Thyroid gland (tissue), 4 donors: Measurements from ENCODE around the gene NCKAP5L. TPM values are rescaled to one million over a fixed set of nuclear protein-coding genes. Genes with fewer than 3 reads are reported as not detected.

ENCODE experiments used
- DNase-seq, 2 donors: peaks; one replicate each; pipeline ENCODE4 v3.0.0-alpha.2; 2019
- H3K27ac ChIP-seq, 3 donors: fragments of 200-600 bp; sonication (generic); 1 replicate in 2 of 3; 2 replicates in 1 of 3; pipeline ENCODE4 v1.5.1; 2016 to 2019; ENCODE audit warnings: mild to moderate bottlenecking in 1 of 3, moderate library complexity in 1 of 3
- H3K27me3 ChIP-seq: fragments of 200-600 bp; sonication (generic); one replicate; pipeline ENCODE4 v1.5.1; 2019
- H3K36me3 ChIP-seq, 2 donors: fragments of 200-600 bp; sonication (generic); one replicate each; pipeline ENCODE4 v1.5.1; 2016 to 2019
- H3K4me1 ChIP-seq, 2 donors: fragments of 200-600 bp; sonication (generic); one replicate each; pipeline ENCODE4 v1.5.1; 2017 to 2019
- H3K4me3 ChIP-seq, 3 donors: fragments of 200-600 bp; sonication (generic); replicated peaks in 1 of 3; 1 replicate in 2 of 3; 2 replicates in 1 of 3; pipeline ENCODE4 v1.5.1; 2016; ENCODE audit warnings: mild to moderate bottlenecking in 1 of 3
- H3K9me3 ChIP-seq: fragments of 200-600 bp; sonication (generic); one replicate; pipeline ENCODE4 v1.5.1; 2017
- POLR2A ChIP-seq, 2 donors: fragments of 450-650 bp; IDR thresholded peaks; one replicate each; pipeline ENCODE4 v1.6.1; 2017; ENCODE audit warnings: antibody characterized with exemption in 2 of 2, mild to moderate bottlenecking in 2 of 2, moderate library complexity in 1 of 2
- WGBS, 2 donors: methylation state at CpG; one replicate each; pipeline ENCODE4 v1.1.5; 2017; 5-methylcytosine and 5-hydroxymethylcytosine counted together
- intact Hi-C: fragments of 100-400 bp; cut with DNase I; formaldehyde crosslinking; loops from one replicate; pipeline ENCODE4 v1.15.1; 2023
- total RNA-seq, 4 donors: library from RNA; depleted of rRNA; stranded (reverse); fragments of >200 nt; gene quantifications; one replicate each; pipeline ENCODE4 v1.2.3, GENCODE V29; 2016
- TF ChIP-seq, protein P1 (sequence below), 6 experiments: fragments of 200-600 bp in 3 of 6; fragments of 450-650 bp in 3 of 6; sonication (generic) in 3 of 6; IDR thresholded peaks; one replicate each; pipeline ENCODE4 v1.5.1; 2016 to 2019; ENCODE audit warnings: antibody characterized with exemption in 6 of 6, mild to moderate bottlenecking in 2 of 6, inconsistent platforms in 1 of 6, moderate library complexity in 1 of 6

Gene NCKAP5L
- total RNA-seq, 4 donors from 2014 or later: 14.1 to 33.7 (median 16.3) TPM

GRCh38 chr12:49823350-49823749, 4.9 kb downstream of the NCKAP5L start:
- no peak for DNase-seq

GRCh38 chr12:49821373-49822287, 6.6 kb downstream of the NCKAP5L start:
- H3K27ac ChIP-seq: no peak overlapping the region

More at GRCh38 chr12:49823350-49823749, 4.9 kb downstream of the NCKAP5L start:
- Histone ChIP-seq H3K27ac (no peak overlapping the region), H3K27me3 (no peaks in the 10 kb centered on the region), H3K4me3 (no peak overlapping the region), H3K36me3 (no peaks in the 10 kb centered on the region), H3K4me1 (peaks cover 13 to 35% of the 10 kb centered on the region in 2 donors), H3K9me3 (no peaks in the 10 kb centered on the region)
- 80 to 89% methylated on average over 1 of the region's 1 CpG for WGBS, 2 donors
- TF ChIP-seq POLR2A (IDR thresholded peaks at IDR 0.05): no peak
- TF ChIP-seq, protein P1, sequence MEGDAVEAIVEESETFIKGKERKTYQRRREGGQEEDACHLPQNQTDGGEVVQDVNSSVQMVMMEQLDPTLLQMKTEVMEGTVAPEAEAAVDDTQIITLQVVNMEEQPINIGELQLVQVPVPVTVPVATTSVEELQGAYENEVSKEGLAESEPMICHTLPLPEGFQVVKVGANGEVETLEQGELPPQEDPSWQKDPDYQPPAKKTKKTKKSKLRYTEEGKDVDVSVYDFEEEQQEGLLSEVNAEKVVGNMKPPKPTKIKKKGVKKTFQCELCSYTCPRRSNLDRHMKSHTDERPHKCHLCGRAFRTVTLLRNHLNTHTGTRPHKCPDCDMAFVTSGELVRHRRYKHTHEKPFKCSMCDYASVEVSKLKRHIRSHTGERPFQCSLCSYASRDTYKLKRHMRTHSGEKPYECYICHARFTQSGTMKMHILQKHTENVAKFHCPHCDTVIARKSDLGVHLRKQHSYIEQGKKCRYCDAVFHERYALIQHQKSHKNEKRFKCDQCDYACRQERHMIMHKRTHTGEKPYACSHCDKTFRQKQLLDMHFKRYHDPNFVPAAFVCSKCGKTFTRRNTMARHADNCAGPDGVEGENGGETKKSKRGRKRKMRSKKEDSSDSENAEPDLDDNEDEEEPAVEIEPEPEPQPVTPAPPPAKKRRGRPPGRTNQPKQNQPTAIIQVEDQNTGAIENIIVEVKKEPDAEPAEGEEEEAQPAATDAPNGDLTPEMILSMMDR (IDR thresholded peaks at IDR 0.05): no peak
- intact Hi-C loops: loop anchor here (10.0 kb wide), 1 partner anchor 179 kb away; no protein-coding TSS in a partner anchor

DNA sequence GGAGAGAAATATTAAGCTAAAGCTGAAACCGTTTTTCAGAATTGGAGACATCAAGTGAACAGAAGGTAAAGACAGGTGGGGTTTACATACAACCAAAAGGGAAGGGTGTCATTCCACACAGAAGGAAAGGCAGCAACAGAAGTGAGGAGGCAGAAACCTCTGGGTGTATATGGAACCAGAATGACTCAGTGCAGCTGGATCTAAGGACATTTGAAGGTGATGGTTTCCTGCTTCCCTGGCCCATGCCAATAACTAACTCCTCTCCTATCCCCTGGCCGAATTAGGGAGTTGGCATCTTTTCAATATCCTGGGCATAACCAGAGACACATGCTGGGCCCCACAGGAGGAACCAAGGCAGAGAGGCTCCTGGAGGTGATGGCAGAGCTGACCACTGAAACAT, 8.4 kb downstream of the NCKAP5L start:
- WGBS, 2 donors: 56 to 81% methylated on average over 2 of the region's 2 CpGs
- H3K4me1 ChIP-seq: peaks cover 0 to 11% of the 10 kb centered on the region in 2 donors
- intact Hi-C loops: loop anchor here (10.0 kb wide), 1 partner anchor 175 kb away; no protein-coding TSS in a partner anchor

More at GRCh38 chr12:49821373-49822287, 6.6 kb downstream of the NCKAP5L start:
- TF ChIP-seq, protein P1 (IDR thresholded peaks at IDR 0.05): no peak
- no peak for TF ChIP-seq POLR2A (IDR thresholded peaks at IDR 0.05)
- Histone ChIP-seq H3K27me3 (no peaks in the 10 kb centered on the region), H3K4me3 (no peak overlapping the region), H3K4me1 (peaks cover 6 to 28% of the 10 kb centered on the region in 2 donors), H3K36me3 (no peaks in the 10 kb centered on the region), H3K9me3 (no peaks in the 10 kb centered on the region)
- DNase-seq: no peak
- intact Hi-C loops: loop anchor here (10.0 kb wide), 1 partner anchor 177 kb away; no protein-coding TSS in a partner anchor
- WGBS, 2 donors: 86 to 88% methylated on average over 10 of the region's 10 CpGs

DNA sequence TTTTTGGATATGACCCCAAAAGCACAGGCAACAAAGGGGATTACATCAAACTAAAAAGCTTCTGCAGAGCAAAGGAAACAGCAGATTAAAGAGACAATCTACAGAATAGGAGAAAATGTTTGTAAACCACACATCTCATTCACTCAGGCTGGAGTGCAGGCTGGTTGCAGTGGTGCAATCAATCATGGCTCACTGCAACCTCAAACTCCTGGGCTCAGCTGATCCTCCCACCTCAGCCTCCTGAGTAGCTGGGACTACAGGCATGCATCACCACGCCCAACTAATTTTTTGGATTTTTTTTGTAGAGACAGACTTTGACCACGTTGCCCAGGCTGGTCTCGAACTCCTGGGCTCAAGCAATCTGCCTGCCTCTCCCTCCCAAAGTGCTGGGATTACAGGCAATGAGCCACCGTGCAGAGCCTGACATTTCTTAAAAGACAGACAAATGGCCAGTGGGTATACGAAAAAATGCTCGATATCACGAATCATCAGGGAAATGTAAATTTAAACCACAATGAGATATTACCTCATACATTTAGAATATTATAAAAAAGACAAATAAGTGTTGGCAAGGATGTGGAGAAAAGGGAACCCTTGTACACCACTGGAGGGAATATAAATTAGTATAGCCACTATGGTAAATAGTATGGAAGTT, 9.8 kb downstream of the NCKAP5L start:
- H3K36me3 ChIP-seq: no peaks in the 10 kb centered on the region
- WGBS, 2 donors: 84 to 91% methylated on average over 7 of the region's 7 CpGs
- no peak overlapping the region for H3K27ac ChIP-seq
- H3K4me3 ChIP-seq: no peak overlapping the region
- no peaks in the 10 kb centered on the region for H3K27me3 ChIP-seq
- H3K4me1 ChIP-seq: peaks cover 0 to 3% of the 10 kb centered on the region in 2 donors
- no peak for DNase-seq
- TF ChIP-seq, protein P1 (IDR thresholded peaks at IDR 0.05): no peak
- no peak for TF ChIP-seq POLR2A (IDR thresholded peaks at IDR 0.05)
- intact Hi-C loops: no loop called here
- no peaks in the 10 kb centered on the region for H3K9me3 ChIP-seq

More for the DNA sequence above, 8.4 kb downstream of the NCKAP5L start:
- no peak for TF ChIP-seq POLR2A (IDR thresholded peaks at IDR 0.05)
- TF ChIP-seq, protein P1 (IDR thresholded peaks at IDR 0.05): no peak
- Histone ChIP-seq H3K27ac (no peak overlapping the region), H3K36me3 (no peaks in the 10 kb centered on the region), H3K4me3 (no peak overlapping the region), H3K27me3 (no peaks in the 10 kb centered on the region), H3K9me3 (no peaks in the 10 kb centered on the region)
- no peak for DNase-seq
